ENCODE results near the gene MCCD1.

MCCD1 gene

DNA sequence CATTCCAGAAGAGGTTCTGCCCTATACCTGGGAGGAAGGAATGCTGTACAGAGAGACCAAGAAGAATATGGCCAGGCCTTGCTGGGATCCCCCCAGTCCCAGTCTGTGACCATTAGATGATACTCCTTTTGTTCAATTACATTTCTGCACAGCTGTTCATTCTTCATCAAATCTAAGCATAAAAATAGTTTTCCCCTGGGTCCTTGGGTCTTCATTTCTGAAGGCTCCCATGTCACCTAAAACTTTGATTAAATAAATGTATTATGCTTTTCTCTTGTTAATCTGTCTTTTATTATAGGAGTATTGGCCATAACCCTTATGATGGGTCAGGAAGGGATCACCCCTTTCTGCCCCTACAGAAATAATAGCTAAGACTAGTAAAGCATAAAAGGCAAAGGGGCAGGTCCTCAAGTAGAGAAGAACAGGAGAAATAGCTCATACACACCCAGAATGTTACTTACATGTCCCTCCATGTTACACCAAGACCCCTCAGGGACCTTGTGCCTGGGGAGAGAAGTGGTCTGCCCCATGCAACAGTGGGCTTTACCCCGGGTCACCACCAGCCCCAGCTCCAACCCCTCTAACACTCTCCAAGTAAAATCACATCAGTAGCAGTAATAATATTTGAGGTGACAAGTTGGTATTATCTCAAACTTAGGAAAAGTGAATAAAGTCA lies 41.2 kb downstream of the MCCD1 start:
- no peak for DNase-seq (ENCODE audit: low spot score)
- no peak overlapping the region for H3K27ac ChIP-seq
- ChIA-PET CTCF (interaction anchor here (0.6 kb wide), 1 partner anchor 171 kb away, joined by 5 read pairs; no protein-coding TSS in a partner anchor), POLR2A (ENCODE audit: low non-redundant PET) (no interaction called here)
- TF ChIP-seq, protein P1, sequence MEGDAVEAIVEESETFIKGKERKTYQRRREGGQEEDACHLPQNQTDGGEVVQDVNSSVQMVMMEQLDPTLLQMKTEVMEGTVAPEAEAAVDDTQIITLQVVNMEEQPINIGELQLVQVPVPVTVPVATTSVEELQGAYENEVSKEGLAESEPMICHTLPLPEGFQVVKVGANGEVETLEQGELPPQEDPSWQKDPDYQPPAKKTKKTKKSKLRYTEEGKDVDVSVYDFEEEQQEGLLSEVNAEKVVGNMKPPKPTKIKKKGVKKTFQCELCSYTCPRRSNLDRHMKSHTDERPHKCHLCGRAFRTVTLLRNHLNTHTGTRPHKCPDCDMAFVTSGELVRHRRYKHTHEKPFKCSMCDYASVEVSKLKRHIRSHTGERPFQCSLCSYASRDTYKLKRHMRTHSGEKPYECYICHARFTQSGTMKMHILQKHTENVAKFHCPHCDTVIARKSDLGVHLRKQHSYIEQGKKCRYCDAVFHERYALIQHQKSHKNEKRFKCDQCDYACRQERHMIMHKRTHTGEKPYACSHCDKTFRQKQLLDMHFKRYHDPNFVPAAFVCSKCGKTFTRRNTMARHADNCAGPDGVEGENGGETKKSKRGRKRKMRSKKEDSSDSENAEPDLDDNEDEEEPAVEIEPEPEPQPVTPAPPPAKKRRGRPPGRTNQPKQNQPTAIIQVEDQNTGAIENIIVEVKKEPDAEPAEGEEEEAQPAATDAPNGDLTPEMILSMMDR (conservative IDR thresholded peaks at IDR 0.05; ENCODE audit: low read depth), result no peak

DNA sequence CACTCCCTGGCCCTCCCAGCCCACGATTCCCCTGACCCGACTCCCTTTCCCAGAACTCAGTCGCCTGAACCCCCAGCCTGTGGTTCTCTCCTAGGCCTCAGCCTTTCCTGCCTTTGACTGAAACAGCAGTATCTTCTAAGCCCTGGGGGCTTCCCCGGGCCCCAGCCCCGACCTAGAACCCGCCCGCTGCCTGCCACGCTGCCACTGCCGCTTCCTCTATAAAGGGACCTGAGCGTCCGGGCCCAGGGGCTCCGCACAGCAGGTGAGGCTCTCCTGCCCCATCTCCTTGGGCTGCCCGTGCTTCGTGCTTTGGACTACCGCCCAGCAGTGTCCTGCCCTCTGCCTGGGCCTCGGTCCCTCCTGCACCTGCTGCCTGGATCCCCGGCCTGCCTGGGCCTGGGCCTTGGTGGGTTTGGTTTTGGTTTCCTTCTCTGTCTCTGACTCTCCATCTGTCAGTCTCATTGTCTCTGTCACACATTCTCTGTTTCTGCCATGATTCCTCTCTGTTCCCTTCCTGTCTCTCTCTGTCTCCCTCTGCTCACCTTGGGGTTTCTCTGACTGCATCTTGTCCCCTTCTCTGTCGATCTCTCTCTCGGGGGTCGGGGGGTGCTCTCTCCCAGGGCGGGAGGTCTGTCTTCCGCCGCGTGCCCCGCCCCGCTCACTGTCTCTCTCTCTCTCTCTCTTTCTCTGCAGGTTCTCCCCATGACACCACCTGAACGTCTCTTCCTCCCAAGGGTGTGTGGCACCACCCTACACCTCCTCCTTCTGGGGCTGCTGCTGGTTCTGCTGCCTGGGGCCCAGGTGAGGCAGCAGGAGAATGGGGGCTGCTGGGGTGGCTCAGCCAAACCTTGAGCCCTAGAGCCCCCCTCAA lies 43.5 kb downstream of the MCCD1 start, which contains the start of gene LTA:
Gene LTA, plus strand, starts transcription at position 249 of the 871 bp plus-strand sequence. Its CDS starts 454 bp downstream, at position 703.
- DNase-seq (ENCODE audit: low spot score), result no peak
- TF ChIP-seq, protein P1 (conservative IDR thresholded peaks at IDR 0.05; ENCODE audit: low read depth), result no peak
- ChIA-PET POLR2A (ENCODE audit: low non-redundant PET) (interaction anchor here (0.6 kb wide), 1 partner anchor 66 kb away, joined by 3 read pairs; no protein-coding TSS in a partner anchor), CTCF (interaction anchor here (0.6 kb wide), 1 partner anchor 145 kb away, joined by 3 read pairs; no protein-coding TSS in a partner anchor)
- H3K27ac ChIP-seq, result no peak within 1 kb of the TSS

DNA sequence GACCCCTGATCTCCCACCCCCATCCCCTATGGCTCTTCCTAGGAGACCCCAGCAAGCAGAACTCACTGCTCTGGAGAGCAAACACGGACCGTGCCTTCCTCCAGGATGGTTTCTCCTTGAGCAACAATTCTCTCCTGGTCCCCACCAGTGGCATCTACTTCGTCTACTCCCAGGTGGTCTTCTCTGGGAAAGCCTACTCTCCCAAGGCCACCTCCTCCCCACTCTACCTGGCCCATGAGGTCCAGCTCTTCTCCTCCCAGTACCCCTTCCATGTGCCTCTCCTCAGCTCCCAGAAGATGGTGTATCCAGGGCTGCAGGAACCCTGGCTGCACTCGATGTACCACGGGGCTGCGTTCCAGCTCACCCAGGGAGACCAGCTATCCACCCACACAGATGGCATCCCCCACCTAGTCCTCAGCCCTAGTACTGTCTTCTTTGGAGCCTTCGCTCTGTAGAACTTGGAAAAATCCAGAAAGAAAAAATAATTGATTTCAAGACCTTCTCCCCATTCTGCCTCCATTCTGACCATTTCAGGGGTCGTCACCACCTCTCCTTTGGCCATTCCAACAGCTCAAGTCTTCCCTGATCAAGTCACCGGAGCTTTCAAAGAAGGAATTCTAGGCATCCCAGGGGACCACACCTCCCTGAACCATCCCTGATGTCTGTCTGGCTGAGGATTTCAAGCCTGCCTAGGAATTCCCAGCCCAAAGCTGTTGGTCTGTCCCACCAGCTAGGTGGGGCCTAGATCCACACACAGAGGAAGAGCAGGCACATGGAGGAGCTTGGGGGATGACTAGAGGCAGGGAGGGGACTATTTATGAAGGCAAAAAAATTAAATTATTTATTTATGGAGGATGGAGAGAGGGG lies 44.7 kb downstream of the MCCD1 start:
- ChIA-PET CTCF (interaction anchor here (0.6 to 1.3 kb wide), 3 partner anchors 18 to 144 kb away, joined by 3 to 6 read pairs (median 3); no protein-coding TSS in a partner anchor), POLR2A (ENCODE audit: low non-redundant PET) (no interaction called here)
- DNase-seq (ENCODE audit: low spot score), result no peak
- TF ChIP-seq, protein P1 (conservative IDR thresholded peaks at IDR 0.05; ENCODE audit: low read depth), result no peak
- H3K27ac ChIP-seq, result no peak overlapping the region

DNA sequence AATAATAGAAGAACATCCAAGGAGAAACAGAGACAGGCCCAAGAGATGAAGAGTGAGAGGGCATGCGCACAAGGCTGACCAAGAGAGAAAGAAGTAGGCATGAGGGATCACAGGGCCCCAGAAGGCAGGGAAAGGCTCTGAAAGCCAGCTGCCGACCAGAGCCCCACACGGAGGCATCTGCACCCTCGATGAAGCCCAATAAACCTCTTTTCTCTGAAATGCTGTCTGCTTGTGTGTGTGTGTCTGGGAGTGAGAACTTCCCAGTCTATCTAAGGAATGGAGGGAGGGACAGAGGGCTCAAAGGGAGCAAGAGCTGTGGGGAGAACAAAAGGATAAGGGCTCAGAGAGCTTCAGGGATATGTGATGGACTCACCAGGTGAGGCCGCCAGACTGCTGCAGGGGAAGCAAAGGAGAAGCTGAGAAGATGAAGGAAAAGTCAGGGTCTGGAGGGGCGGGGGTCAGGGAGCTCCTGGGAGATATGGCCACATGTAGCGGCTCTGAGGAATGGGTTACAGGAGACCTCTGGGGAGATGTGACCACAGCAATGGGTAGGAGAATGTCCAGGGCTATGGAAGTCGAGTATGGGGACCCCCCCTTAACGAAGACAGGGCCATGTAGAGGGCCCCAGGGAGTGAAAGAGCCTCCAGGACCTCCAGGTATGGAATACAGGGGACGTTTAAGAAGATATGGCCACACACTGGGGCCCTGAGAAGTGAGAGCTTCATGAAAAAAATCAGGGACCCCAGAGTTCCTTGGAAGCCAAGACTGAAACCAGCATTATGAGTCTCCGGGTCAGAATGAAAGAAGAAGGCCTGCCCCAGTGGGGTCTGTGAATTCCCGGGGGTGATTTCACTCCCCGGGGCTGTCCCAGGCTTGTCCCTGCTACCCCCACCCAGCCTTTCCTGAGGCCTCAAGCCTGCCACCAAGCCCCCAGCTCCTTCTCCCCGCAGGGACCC lies 45.6 kb downstream of the MCCD1 start:
- TF ChIP-seq, protein P1 (conservative IDR thresholded peaks at IDR 0.05; ENCODE audit: low read depth), result no peak
- H3K27ac ChIP-seq, result no peak overlapping the region
- no peak for DNase-seq (ENCODE audit: low spot score)
- POLR2A ChIA-PET (ENCODE audit: low non-redundant PET), result no interaction called here
- CTCF ChIA-PET, result interaction anchor here (0.7 to 1.3 kb wide), 2 partner anchors 17 to 24 kb away, joined by 3 to 6 read pairs; no protein-coding TSS in a partner anchor

DNA sequence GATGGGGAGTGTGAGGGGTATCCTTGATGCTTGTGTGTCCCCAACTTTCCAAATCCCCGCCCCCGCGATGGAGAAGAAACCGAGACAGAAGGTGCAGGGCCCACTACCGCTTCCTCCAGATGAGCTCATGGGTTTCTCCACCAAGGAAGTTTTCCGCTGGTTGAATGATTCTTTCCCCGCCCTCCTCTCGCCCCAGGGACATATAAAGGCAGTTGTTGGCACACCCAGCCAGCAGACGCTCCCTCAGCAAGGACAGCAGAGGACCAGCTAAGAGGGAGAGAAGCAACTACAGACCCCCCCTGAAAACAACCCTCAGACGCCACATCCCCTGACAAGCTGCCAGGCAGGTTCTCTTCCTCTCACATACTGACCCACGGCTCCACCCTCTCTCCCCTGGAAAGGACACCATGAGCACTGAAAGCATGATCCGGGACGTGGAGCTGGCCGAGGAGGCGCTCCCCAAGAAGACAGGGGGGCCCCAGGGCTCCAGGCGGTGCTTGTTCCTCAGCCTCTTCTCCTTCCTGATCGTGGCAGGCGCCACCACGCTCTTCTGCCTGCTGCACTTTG lies 46.7 kb downstream of the MCCD1 start, which contains the start of gene TNF:
Gene TNF, plus strand, starts transcription at position 231 of the 567 bp plus-strand sequence. Its CDS starts 177 bp downstream, at position 408.
- DNase-seq (ENCODE audit: low spot score), result no peak
- ChIA-PET CTCF (no interaction called here), POLR2A (ENCODE audit: low non-redundant PET) (no interaction called here)
- H3K27ac ChIP-seq, result no peak within 1 kb of the TSS
- TF ChIP-seq, protein P1 (conservative IDR thresholded peaks at IDR 0.05; ENCODE audit: low read depth), result no peak
